GM12872 (cell line): ENCODE measurements around the gene CRACDL.

ENCODE experiments used
- TF ChIP-seq, protein P1 (sequence below): IDR thresholded peaks from 3 replicates; pipeline ENCODE4 v1.5.1; 2011; ENCODE audit warnings: low read depth, mild to moderate bottlenecking, low read length, moderate library complexity; ENCODE audit not compliant: insufficient read depth

The CRACDL gene

GRCh38 chr2:98773169-98773568 lies 162.9 kb downstream of the CRACDL start:
- TF ChIP-seq, protein P1, sequence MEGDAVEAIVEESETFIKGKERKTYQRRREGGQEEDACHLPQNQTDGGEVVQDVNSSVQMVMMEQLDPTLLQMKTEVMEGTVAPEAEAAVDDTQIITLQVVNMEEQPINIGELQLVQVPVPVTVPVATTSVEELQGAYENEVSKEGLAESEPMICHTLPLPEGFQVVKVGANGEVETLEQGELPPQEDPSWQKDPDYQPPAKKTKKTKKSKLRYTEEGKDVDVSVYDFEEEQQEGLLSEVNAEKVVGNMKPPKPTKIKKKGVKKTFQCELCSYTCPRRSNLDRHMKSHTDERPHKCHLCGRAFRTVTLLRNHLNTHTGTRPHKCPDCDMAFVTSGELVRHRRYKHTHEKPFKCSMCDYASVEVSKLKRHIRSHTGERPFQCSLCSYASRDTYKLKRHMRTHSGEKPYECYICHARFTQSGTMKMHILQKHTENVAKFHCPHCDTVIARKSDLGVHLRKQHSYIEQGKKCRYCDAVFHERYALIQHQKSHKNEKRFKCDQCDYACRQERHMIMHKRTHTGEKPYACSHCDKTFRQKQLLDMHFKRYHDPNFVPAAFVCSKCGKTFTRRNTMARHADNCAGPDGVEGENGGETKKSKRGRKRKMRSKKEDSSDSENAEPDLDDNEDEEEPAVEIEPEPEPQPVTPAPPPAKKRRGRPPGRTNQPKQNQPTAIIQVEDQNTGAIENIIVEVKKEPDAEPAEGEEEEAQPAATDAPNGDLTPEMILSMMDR, result no peak

GRCh38 chr2:98772536-98772935 lies 163.5 kb downstream of the CRACDL start:
- TF ChIP-seq, protein P1, result no peak

DNA sequence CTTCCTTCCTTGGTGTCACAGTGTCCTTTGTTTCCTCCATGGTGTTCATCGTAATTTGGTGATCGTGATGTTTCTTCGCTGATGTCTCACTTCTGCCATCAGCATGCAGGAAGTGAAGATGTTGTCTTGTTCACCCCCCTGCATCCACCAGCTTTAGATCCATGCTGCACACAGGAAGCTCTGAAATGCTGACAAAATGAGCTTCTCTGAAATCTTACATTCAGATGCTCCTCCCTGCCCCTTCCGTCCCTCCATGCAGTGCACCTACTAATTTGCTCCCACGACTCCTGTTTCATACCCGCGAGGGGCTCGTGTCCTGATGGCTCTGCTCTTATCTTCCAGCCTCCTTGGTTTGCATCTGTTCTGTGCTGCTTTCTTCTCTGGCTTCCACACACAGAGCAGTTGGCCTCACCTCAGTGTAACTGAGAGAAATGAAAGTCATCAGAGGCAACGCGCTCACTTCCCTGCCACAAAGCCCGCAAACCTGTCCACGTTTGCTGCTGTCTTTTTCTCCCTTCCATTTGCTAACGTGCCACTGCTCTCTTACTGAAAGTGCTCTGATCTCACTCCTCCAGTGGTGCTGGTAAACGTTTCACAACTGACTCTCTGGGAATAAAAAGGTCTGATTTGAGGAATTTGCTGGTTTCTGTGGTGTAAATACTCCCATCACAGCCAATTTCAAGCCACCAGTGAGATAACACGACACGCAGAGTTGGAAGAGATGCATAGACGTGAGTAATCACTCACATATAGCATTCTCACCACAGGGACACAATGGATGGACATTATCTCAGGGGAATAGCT lies 164.1 kb downstream of the CRACDL start:
- TF ChIP-seq, protein P1, result no peak

DNA sequence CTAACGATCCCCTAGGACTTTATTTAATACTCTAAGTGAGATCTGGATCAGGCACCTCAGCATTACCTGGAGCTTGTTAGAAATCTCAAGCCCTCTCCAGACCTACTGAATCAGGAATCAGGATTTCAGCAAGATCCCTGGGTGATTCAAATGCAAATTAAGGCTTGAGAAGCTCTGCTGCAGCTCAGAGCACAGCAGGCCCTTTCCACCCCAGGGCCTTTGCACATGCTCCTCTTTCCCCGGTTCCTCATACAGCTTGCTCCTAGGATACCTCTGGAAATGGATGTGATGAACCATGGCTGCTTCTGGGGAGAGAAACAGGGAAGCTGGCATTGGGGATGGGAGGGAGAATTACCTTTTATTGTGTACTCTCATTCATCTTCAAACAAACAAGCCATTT lies 164.8 kb downstream of the CRACDL start:
- TF ChIP-seq, protein P1, result no peak

DNA sequence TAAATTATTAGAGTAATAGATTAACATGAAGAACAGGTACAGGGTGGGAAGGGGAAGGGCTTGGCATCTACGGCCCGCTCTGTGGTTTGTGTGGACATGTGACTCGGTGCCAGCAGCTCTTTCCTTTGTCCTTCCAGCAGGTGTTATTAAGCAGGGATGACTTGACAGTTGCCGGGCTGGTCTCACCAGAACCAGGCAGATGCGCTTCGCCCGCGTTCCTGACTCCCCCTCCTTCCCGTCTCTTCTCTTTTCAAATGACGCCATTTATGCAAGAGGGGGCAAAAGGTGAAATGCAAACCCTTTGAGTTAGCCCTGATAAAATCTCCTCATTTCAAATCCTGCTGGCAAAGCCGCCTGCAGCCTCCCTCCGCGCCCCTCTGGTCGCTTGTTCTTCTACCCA lies 166.2 kb downstream of the CRACDL start:
- TF ChIP-seq, protein P1, result no peak

DNA sequence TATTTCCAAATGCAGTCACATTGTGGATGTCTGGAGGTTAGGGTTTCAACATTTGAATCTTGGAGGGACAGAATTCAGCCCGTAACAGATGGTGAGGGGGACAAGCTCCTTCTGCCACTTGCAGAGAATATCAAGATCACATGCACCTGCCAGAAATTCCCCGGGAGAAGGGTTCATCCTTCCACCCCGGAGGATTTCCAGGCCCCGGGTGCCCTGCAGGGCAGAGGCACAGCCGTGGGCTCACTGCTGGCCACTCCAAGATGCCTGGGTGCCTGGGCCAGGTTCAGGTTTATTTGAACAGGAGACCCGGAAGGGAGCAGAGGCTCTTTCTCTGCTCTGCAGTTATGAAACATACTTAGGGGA lies 166.9 kb downstream of the CRACDL start:
- TF ChIP-seq, protein P1, result no peak

GRCh38 chr2:98768384-98769113 lies 167.5 kb downstream of the CRACDL start:
- TF ChIP-seq, protein P1, result no peak
